DMS153 (cell line): ENCODE results near the gene RASSF5.

Source experiments
- DNase-seq: peaks from one replicate; lab custom pipeline; 2025; lab: John Stamatoyannopoulos, UW

RASSF5 gene, protein sequence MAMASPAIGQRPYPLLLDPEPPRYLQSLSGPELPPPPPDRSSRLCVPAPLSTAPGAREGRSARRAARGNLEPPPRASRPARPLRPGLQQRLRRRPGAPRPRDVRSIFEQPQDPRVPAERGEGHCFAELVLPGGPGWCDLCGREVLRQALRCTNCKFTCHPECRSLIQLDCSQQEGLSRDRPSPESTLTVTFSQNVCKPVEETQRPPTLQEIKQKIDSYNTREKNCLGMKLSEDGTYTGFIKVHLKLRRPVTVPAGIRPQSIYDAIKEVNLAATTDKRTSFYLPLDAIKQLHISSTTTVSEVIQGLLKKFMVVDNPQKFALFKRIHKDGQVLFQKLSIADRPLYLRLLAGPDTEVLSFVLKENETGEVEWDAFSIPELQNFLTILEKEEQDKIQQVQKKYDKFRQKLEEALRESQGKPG

DNA sequence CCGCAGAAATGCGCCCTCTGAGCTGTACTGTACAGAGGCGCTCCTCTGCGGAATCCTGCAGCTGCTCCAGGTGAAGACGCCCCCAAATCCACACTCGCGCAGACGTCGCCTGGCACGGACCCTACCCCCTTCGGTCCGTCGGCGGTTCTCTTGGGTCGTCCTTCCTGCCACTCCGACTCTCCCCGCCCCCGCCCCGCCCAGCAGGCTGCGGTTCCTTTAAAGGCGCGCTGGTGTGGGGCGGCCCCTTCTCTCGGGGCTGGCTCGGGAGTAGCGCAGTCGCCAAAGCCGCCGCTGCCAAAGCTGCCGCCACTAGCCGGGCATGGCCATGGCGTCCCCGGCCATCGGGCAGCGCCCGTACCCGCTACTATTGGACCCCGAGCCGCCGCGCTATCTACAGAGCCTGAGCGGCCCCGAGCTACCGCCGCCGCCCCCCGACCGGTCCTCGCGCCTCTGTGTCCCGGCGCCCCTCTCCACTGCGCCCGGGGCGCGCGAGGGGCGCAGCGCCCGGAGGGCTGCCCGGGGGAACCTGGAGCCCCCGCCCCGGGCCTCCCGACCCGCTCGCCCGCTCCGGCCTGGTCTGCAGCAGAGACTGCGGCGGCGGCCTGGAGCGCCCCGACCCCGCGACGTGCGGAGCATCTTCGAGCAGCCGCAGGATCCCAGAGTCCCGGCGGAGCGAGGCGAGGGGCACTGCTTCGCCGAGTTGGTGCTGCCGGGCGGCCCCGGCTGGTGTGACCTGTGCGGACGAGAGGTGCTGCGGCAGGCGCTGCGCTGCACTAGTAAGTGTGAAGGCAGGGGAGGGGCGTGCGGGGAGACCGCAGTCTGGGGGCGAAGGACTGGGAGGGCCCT is at the start of gene RASSF5:
TSS of gene RASSF5 (plus strand) at position 248 of the 846 bp plus-strand sequence. CDS start at position 320, 72 bp downstream.
- no peak for DNase-seq

DNA sequence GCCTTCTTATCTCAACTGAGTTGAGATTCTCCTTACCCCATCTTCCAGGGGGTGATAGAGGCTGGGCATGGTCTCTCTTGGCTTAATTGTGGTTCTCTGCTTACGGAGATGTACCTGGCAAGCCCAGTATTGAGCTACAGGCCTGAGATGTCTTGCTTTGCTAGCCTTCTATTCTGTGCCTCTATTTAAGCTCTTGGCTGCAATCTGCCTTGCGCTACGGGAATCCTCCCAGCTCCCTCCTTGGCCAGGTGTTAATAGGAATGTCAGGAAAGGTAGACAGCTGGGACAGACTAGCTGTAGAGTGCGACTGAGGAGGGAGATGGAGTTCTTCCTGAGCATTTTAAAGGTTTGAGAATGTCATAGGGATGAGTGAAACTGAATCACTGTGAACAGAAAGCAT is 47.6 kb upstream of the RASSF5 start:
- DNase-seq = no peak

DNA sequence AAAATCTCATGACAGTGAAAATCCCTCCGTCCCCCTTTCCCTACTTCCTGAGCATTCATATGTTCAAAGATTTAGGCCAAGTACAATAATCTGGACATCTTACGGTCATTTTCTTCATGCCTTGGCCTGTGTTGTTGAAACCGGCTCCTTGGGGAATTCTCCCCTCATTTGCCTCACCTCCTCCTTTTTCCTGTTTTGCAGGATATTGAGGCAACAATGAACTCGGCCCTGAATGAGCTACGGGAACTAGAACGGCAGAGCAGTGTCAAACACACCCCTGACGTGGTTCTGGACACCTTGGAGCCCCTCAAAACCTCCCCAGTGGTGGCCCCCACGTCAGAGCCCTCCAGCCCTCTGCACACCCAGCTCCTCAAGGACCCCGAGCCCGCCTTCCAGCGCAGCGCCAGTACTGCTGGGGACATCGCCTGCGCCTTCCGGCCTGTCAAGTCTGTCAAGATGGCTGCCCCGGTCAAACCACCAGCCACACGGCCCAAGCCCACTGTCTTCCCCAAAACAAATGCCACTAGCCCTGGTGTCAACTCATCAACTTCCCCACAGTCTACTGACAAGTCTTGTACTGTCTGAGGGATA is 46.4 kb upstream of the RASSF5 start:
- DNase-seq = no peak

DNA sequence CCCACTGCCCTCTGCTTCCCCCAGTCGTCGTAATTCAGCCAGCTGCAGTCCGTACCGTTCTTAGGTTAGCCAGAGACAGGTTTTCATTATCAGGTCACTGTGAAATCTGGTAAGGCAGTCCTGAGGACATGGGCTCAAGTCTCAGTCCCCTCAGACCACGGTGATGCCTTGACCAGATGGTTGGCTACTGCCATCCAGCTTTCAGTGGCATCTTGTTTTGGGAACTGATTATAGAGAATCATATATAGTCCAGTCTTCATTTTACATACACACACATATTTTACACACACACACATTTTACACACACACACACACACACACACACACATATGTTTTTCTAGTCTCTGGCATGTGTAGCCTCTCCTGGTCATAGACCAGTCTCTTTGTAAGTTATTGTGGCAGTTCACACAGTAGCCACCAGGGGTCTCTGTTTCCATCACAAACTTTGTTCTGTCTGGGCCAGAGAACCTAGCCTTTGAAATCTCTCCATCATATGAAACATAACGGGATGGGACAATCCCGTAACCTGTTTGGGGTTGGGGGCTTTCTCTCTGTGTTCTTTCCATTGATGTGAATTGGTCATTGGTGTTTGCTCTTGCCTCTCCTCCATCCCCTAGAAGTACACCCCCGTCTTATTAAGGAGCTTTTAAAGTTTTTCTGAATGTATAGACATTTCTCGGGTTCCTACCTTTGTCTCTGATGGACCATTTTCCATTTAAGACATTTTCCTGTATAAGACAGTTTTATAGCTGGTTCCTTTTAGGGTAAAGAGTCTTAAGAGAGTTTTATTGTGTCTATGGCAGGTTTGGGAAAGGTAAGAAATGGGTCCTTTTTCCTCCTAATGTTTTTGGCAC is 45.5 kb upstream of the RASSF5 start:
- peak; percentile 44 for DNase-seq

DNA sequence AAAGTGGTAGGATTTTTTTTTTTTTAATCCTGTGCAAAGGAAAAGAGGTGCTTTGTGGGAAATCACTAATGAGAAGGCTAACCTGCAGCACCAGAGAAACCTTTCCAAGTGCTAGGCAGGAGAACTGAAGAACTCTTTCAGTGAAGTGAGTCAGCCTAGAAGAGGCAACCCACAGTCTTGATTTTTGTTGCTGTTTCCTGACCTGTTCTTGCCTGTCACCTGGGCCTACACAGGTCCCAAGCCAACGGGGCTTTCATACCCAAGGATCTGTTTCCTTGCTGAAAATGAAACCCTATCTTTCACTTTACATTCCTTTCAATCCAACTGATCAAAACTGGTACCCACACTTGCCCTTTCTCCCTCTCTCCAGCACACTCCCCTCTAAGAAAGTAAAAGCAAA is 44.2 kb upstream of the RASSF5 start:
- no peak for DNase-seq

DNA sequence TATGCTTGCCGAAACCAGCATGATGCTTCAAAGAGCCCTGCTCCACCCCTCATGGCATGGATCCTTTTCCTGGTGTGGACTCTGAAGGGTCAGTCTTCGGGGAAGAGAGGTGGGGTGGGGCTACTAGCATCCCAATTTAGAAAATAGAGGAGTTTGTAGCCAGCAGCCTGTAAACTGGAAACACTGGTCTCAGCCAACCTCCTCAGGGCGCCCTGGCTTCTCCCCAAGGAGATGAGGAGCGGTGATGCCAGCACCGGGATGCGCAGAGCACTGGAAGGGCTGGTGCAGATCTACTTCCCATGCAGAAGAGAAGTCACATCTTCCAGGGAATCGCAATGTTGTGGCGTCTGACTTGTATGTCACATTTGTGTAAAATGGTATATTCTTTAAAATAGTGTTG is 43.4 kb upstream of the RASSF5 start:
- DNase-seq = no peak

DNA sequence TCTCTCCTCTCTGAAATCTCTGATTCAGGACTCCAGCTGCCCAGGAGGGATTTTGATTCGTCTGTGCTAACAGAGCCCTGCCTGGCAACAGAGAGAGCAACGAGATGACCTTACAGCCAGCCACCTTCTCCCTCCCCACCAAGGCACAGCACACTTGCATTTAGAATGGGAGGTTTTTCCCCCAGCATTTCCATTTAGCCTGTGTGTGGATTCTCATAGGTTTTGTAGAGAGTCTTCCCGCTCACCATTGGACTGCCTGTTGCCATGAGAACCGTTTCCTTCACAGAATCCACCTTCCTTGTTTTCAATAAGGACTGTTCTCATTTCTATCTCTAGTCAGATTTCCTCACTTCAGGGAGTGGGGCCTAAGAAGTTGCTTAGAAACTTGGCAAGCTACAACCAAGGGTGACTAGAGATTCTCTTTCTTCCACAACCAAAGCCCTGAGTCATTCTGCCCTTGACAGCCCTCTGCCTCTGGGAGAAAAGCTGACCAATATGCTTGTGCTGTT is 42.8 kb upstream of the RASSF5 start:
- no peak for DNase-seq

DNA sequence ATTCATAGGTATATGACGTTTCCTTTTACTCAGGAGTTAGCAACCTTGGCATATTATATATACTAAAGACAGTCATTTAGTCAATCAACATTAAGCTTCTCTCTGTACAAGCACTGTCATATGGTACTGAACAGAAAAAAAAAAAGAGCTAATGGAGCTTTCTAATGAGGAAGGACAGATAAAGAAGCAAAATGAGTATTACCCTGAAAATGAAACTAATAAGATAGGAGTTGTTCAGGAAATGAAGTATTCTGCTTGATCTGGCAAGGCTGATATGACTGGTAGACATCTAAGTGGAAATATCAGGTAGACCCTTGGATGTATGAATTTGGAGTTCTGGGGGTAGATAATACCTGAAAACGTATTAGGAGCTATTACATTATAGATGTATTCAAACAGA is 41.4 kb upstream of the RASSF5 start:
- DNase-seq = no peak

DNA sequence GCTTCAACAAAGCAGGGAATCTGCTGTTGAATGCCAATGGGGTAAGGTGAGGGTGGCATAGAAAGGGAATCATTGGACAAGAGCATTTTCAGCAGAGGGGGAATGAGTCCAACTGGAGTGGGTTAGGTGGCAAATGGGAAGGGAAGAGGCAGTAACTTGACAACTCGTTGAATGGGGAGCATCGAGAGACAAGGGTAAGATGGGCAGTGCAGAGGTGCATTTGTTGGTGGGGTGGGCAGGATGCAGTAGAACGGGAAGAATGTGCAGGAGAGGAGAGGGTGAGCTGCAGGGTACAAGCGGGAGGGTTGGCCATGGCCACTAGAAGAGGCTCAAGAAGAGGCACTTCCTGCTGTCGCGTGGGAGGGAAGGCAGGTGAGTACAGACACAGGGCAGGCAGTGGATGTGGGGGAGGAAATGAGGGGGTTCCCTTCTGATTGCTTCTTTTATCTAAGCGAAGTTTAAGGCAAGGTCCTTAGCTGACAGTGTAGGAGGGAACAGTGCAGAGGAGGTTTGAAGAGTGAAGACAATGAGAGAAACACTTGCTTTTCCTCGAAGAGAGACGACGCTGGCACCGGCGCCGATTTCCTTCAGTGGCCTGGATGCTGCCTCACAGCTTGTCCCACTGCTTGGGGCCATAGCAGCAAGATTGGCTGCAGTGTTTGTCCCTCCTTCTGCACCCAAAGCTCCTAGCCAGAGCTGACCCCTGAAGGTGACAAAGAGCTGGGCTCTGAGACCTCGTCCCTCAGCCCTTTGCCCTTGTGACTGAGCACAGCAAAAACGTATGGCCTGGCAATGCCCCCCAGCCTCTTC is 40.3 kb upstream of the RASSF5 start:
- DNase-seq = no peak

DNA sequence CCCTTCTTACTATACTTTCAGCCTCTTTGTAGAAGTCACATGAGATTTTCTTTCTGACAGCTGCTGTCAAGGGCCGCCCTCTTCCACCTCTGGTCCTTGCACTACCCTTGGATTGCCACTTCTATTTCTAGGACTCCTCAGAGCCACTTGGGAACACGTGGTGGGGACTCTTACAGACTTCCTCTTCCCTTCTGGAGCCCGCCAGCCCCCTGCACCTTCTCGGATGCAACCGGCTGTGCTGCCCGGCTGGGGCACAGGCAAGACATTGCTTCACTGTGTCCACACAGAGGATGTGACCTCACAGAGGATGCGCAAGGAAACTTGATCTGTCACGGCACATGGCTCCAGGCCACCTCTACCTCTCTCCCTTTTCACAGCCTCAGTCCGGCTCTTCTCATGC is 39.4 kb upstream of the RASSF5 start:
- DNase-seq = no peak

DNA sequence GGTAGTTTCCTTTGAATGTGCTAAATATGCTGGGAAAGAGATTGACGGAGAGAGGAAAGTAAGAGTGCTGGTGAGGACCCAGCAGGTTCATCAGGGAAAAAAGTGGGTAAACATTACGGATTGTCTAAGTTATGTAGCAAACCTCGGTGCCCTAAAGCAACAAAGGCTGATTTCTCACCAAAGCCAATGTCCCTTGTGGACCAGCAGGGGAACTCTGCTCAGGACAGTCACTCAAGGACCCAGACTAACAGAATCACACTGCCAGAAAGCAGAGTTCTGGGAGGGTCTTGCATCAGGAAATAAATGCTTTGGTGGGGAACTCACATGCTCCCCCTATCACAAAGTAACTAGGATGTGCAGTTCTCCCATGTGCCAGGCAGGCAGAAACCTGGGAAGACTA is 38.8 kb upstream of the RASSF5 start:
- no peak for DNase-seq

DNA sequence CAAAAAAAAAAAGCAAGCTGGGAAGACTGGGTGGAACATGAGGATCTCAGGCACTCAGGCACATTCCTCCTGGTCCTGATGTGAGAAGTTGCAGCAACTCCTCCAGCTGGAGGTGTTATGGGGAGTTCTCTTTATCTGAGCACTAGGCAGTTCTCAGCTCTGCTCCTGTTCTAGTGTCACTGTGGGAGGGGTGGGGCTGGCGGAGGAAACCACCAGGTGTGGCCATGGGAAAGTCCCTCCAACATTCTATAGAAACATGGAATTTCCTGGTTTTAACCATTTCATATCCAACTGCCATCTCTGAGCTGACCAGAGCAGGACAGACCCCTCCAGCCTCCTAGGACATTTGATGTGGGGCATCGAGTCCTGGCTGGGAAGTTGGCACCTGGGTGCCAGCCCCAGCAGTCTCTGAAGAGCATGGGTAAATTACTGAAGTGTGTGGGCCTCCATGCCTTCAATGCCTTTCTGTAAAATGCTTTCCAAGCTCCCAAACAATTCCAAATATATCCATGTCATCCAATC is 37.9 kb upstream of the RASSF5 start:
- DNase-seq = no peak

DNA sequence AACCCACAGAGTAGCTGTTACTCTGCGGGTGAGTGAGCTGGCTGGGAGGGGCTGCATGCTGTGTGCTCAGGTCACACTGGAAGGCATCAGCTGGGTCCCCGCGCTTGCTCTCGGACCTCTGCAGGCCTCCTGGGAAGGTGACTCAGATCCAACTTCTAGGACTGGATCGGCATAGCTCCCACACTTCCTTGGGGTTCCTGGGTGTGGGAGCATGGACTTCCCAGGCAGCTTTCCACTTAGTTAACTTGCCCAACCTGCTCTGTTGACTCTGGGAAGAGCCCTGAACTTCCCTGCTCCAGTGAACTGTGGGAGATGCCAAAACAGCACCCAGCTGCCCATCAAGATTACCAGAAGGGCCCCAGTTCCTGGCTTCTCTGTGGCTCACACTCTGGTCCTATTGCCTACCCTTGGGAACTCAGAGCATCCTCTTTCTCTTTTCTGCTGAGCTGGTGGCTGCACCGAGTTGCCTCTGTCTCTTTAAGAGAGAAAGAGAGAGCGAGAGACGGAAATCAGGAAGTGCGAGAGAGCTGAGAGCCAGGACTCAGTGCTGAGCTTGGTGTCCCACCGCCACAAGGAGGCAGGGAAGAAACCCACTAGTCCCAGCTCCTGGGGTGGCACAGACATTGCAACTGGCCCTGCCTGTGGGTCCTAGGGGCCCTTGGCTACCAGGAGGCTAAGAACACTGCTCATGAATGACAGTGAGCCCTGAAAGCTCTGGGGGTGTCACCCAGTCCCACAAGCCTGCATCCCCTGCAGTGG is 37.2 kb upstream of the RASSF5 start, which contains the start of gene IKBKE:
TSS of gene IKBKE (plus strand) at position 544 of the 759 bp plus-strand sequence. CDS start 2,752 bp downstream, outside the sequence.
- peak; percentile 67 for DNase-seq

DNA sequence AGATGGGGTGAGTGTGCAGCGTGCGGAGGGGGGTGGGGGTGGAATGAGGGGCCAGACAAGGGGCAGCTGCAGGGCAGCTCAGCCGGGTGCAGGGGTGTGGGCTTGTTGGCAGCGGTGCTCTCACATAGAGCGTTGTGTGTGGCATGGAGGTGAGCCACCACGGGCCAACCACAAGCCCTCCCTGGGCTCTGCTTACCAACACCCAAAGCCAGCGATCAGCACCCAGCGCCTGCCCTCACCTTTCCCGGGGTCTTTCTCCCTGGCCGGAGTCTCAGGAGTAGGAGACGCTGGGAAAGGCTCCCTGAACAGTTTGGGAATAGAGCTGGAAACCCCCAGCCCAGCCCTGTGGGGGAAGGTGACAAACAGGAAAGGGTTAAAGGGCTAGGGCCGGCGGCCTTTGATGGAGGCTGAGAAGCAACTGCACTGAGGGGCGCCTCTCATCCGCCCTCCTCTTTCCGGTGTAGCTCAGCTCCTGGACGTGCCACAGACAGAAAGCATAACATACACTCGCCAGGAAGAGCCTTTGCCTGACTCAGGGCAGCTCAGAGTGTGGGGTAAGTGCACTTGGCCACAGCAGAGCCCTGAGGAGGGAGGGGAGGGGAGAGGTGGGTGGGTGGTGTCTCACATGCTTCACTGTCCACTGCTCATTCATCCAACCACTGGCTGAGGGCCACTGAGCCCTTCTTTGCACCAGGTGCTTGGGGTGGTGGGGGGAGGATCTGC is 36.5 kb upstream of the RASSF5 start:
- DNase-seq = peak; percentile 35

DNA sequence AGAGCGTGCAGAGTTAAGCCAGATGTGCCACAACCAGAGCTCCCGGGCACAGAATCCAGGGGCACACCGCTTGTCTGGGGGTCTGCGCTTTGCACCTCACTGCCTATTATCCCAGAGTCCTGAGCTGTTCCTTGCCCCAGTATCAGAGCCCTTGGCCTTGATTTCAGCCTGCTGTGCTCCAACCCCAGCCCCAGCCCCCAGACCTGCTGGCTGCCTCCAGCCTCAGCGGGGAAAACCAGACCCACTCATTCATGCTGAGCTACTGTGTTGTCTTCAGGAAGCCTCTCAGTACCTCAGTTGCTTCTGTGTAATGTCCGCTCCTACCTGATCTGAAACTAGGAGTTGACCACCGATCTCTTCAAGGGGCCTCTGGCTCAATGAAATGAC is 35.9 kb upstream of the RASSF5 start:
- no peak for DNase-seq

DNA sequence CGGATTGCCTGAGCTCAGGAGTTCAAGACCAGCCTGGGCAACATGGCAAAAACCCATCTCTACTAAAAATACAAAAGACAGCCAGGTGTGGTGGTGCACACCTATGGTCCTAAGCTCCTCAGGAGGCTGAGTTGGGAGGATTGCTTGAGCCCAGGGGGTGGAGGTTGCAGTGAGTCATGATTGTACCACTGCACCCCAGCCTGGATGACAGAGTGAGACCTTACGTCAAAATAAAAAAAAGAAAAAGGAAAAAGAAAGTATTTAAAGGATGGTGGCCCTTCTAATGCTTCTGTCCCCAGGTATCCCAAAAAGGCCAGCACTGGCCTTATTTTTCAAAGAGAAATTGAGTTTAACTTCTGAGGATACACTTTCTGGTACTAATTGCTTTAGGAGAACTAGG is 35.3 kb upstream of the RASSF5 start:
- DNase-seq = no peak

DNA sequence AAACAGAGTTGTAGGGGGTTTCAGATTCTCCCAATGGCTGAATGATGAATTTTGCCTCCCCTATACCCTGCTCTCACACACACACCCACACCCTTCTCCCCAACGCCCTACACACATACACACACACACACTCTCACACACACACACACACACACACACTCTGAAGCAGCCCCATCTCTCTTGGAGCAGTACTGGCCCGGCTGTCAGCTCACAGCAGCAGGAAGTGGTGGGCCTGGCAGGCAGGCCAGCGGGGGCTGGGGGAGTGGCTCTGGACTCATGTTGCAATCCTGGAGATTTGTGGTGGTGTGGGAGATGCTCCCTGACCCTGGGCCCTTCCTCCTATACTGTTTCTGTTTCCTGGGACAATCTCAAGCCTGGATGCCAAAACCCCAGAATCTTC is 34.9 kb upstream of the RASSF5 start:
- no peak for DNase-seq

DNA sequence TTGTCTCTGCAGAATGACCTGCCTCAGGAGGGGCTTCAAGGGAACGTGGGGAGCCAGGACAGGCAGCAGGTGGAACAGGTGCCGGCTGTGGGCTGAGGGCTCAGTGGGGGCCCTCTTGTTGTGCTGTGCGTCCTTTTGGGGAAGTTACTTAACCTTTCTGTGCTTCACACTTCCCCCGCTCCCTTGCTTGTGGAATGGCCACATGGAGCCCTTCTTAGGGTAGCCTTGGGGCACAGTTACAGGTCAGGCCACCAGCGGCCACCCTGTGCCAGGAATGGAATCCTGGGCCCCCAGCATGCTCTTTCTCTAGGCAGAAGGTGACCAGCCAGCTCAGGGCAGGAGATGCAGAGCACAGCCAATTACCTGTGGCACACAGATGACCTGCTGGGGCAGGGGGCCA is 34.4 kb upstream of the RASSF5 start:
- no peak for DNase-seq

DNA sequence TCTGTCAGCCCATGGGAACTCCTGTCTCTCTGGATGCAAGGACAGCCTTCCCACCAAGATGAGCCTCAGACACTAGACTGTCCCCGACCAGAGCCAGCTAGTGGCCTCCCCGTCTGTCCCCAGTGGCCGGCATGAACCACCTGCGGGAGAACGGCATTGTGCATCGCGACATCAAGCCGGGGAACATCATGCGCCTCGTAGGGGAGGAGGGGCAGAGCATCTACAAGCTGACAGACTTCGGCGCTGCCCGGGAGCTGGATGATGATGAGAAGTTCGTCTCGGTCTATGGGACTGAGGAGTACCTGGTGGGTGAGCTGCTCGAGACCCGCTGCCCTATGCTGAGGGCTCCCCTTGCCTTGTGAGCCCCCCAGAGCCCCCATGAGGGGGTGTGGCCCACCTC is 31.3 kb upstream of the RASSF5 start:
- no peak for DNase-seq
